ENCODE results near the gene AIFM3.

GRCh38 chr22:20975541-20976290 is 8.7 kb downstream of the AIFM3 start:
- TF ChIP-seq EZH2 (IDR thresholded peaks at IDR 0.05) (no peak), POLR2AphosphoS5 (IDR thresholded peaks at IDR 0.05; ENCODE audit: borderline replicate concordance, low read depth, low read length) (no peak), FOXP2 (optimal IDR thresholded peaks at IDR 0.05; ENCODE audit: control extremely low read depth, extremely low read length, insufficient read depth) (no peak)
